Hematopoietic multipotent progenitor cell (in vitro differentiated cells): ENCODE measurements around the gene ZNF273. TPM values are rescaled to one million over a fixed set of nuclear protein-coding genes. Genes with fewer than 3 reads are reported as not detected.
"Not testable (repeated sequence)": the region's sequence is repeated elsewhere in the genome, so short reads cannot be mapped to it uniquely, and the experiment has no call there.

Experiments
- DNase-seq, 3 donors: peaks; one replicate each; pipeline ENCODE4 v3.0.0-alpha.2; 2011 to 2015; ENCODE audit warnings: low read depth in 2 of 3, low spot score in 2 of 3
- total RNA-seq: library from RNA; depleted of rRNA; stranded (reverse); fragments of >200 nt; gene quantifications from one replicate; pipeline ENCODE4 v1.2.3, GENCODE V29; 2012

ZNF273 gene
- total RNA-seq, 1 donor = 6.2 TPM

DNA sequence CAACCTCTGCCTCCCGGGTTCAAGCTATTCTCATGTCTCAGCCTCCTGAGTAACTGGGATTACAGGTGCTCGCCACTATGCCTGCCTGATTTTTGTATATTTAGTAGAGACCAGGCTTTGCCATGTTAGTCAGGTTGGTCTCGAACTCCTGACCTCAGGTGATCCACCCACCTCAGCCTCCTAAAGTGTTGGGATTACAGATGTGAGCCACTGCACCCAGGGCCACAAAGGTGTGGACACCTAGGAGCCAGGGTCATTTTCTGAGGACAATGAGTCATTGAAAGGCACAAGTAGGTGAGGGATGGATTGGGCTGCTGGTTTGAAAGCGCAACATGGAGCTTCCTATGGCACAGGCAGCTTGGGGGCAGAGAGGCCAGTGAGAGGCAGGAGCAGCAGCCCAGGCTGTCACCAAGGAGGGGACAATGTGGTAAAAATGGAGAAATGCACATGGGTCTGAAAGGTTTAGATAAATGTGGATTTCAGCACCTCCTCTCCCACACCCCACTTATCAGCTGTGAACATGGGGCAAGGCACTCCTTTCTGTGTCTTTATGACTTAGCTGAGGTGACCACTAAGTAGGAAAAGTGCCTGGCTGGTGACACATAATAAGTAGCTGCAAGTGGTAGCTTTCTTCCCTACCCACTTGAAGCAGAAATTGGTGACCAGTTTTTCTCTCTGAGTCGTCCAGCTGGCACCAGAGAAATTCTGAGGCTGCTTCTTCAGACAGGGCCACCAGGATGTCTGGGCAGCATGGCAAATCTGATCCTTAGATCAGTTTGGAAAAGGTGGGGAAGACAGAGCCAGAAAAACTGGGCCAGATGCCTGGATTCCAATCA lies 41.8 kb downstream of the ZNF273 start:
- DNase-seq = peak in 2 of 3 donors; percentile 32 to 60

DNA sequence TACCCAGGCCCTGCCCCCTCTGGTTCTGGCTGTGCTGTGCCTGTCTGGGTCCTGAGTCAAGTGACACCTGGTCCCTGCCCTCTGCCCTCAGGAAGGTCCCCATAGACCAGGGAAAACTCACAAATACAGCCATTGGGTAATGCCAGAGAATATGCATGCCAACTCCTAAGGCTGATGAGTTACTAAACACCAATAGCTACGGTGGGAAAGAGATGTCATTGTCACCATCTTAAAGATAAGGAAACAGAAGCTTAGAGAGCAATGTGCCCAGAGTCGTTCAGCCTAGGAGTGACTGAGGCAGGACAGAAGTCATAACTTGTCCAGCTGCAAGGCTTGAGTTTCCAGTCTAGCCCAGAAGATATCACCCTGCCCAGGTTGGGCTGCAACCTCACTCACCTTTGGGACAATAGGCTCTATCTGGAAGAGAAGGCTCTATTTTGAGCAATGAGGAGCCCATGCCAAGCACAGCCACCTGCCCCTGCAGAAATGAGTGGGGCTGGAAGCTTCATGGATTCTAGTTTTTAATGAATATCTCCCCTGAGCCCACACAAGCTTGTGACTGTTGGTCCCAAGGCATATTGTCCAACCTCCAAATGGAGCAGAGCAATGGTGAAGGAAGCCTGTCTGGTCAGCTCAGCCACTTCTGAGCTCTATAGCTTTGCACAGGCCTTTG lies 42.6 kb downstream of the ZNF273 start:
- DNase-seq = no peak

DNA sequence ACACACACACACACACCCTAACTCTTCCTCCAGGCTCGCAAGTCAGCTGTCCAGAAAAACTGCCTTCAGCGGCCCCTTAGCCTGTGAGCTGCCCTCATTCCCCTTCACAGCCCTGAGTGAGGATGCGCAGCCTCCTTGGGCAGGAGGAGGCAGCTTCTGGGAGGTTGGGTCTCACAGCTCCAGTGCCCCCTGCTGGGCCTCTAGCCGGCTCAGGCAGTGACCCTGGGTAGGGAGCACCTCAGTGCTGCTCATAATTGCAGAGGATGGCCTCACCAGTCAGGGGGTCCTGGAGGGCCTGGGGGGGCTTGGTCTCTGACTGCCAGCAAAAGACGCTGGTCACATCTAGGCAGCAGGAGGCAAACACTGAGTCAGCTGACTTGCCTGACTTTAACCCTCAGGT lies 43.7 kb downstream of the ZNF273 start:
- peak in 2 of 3 donors; percentile 34 to 39 for DNase-seq

DNA sequence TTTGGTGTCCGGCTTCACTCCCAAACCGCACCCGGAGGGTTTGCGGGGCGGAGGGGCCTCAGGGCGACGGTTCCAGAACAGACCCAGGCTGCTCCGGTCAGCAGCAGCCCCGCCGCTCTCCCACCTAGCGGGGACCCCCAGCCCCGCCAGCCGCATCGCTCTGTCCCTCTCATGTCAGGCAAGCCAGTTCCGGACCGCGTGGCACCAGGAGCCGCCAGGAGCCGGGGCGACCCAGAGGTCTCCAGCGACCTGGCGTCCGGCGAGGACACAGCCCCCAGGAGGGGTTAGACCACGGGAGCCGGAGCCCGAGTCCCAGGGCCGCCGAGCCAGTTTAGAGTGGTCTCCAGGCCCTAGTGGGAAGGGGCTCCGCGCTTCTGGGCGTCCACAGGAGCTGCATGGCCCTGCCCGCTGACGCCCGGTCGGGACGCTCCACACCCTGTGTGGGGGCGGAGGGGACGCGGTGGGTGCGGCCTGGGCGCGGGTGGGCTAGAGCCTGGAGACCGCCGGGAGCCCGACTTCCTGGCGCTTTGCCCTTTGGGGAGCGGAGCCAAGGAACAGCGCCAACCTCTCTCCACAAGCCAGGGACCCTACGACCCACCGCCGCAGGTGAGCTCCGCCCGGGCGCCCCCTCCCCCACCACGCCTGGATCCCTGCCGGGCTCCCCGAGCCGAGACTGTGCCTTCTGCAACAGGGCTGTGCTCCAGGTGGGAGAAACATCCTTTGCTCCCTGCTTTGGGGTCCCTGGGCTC lies 44.4 kb downstream of the ZNF273 start:
- no peak for DNase-seq

DNA sequence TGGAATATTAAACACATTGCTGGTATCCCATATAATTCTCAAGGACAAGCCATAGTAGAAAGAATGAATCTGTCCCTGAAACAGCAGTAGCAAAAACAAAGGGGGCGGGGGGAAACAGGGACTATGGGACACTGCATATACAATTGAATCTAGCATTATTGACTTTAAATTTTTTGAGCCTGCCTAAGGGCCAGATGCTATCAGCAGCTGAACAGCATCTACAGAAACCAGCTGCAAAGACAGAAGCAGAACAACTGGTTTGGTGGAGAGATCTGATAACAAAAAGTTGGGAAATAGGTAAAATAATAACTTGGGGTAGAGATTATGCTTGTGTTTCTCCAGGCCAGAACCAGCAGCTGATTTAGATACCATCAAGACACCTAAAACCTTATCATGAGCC lies 45.7 kb downstream of the ZNF273 start:
- not testable (repeated sequence) for DNase-seq

DNA sequence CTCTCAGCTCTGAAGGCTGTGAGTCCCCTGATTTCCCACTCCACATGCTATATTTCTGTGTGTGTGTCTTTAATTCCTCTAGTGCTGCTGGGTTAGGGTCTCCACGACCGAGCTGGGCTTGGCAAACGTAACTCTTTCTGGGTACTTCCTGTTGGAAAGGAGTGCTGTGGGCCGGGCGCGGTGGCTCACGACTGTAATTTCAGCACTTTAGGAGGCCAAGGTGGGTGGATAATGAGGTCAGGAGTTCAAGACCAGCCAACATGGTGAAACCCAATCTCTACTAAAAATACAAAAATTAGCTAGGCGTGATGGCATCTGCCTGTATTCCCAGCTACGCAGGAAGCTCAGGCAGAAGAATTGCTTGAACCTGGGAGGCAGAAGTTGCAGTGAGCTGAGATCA lies 47.6 kb downstream of the ZNF273 start:
- not testable (repeated sequence) for DNase-seq

DNA sequence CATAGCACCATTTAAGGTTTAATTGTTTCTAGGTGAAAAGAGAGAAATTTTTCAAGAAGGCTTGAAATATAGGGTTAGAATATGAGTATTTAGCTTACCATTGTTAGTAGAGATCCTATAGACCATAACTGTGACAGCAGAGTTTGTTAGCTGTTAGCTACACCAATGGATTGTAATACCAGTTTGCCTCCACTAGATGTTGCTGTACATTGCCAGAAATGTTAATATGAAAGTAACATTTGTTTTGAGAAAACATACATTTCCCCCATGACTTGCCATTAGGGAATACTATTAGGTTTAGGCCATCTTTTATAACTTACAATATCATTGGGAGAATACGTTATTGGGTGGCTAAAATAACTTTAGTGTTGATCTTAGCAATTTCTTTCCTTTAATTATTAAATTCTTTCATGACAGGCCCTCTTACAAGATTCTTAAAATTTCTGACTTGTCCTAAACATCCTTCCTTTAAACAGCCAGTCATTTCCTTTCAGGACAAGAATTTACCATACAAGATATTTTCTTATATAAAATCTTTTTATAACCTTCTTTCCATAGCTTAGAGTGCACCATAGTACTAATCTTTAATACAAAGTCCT lies 48.3 kb downstream of the ZNF273 start:
- peak; percentile 4 to 75 (median 36) for DNase-seq

DNA sequence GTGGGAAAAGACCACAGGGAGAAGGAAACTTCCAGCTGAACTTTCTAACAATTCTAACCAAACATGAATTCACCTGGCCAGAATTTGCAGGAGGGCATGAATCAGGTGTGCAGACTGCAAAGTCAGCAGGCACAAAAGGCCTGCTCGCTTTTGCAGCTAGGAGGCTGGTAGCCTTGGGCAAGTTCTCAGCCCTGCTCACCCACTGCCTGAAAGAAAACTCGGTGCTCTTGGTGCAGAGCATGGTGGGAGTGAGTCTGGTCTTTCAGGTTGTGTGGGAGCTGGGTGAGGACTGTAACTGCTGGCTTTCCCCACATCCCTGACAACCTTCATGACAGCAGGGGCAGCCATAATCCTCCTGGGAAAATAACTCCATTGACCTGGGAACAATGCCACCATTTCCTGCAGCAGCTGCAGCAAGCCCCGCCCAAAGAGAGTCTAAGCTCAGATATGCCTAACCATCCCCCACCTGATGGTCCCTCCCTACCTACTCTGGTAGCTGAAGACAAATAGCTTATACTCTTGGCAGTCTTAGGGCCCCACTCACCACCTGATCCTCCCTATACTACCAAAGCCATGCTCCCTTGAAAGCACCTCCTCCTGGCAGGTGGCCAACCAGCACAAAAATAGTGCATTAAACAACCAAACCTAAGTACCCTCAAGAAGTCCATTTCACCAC lies 56.1 kb downstream of the ZNF273 start:
- DNase-seq = no peak

DNA sequence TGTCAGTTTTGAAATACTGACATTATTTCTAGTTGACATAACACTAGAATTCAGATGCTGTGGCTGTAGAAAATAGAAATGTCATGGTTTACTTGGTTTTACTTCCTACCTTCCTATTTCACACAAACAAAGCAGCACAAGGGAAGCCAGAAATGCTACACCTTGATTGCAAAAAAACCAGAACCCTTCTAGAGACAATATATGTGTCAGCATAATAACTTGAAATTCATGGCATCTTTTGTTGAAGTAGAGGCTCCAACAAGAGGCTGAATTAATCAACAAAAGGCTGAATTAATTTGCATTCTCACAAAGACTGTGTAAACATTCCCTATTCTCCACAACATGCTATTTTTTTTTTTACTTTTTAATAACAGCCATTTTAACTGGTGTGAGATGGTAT lies 62.5 kb downstream of the ZNF273 start:
- DNase-seq = no peak

DNA sequence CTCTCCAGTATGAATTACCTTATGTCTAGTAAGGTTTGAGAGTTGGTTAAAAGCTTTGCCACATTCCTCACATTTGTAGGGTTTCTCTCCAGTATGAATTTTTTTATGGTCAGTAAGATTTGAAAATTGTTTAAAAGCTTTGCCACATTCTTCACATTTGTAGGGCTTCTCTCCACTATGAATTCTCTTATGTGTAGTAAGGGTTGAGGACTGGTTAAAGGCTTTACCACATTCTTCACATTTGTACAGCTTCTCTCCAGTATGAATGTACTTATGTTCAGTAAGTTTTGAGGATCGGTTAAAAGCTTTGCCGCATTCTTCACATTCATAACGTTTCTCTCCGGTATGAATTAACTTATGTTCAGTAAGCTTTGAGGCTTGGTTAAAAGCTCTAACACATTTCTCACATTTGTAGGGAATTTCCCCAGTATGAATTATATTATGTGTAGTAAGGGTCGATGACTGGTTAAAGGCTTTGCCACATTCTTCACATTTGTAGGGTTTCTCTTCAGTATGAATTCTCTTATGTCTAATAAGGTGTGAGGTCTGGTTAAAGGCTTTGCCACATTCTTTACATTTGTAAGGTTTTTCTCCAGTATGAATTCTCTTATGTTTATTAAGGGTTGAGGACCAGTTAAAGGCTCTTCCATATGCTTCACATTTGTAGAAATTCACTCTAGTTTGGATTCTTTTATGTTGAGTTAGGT lies 75.6 kb downstream of the ZNF273 start:
- no peak for DNase-seq

Other genes starting within 250 kb of the ZNF273 start
- gene ZNF107, start 237.1 kb upstream of the ZNF273 start, total RNA-seq = 3.0 TPM
- gene ZNF138, start 108.8 kb upstream of the ZNF273 start, total RNA-seq = 4.3 TPM
- 2.7 TPM for gene ZNF117, start 87.8 kb downstream of the ZNF273 start, total RNA-seq
- 19.7 TPM for gene ERV3-1, start 103.4 kb downstream of the ZNF273 start, total RNA-seq